GM19035 (cell line): ENCODE results near the gene M1AP.
A peak's percentile ranks its signal among the peaks of the same experiment; 100 is the strongest.

Experiments used
- ATAC-seq: cut with Tn5 transposase; IDR thresholded peaks from one replicate; pipeline ENCODE4 v1.9.1; 2021; ENCODE audit not compliant: unreplicated experiment

Gene M1AP

DNA sequence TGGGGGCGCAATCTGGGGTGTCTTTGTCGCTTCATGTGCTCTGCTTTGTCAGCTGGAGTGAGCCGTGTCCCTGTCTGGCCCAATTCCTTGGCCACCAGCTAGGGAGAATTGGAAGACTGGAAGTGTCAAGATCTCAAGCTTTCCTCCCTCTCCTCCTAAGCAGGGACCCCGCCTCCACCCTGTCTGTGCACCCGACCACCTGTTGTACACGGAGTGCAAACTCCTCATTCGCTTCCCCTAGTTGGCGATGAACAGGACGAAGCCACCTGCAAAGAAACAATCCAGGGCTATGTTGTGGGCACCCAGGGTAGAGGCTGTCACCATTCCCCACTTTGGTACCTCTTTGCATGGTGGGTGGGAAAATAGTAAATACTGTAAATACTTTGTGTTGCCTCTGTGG lies 120.4 kb downstream of the M1AP start:
- no peak for ATAC-seq

DNA sequence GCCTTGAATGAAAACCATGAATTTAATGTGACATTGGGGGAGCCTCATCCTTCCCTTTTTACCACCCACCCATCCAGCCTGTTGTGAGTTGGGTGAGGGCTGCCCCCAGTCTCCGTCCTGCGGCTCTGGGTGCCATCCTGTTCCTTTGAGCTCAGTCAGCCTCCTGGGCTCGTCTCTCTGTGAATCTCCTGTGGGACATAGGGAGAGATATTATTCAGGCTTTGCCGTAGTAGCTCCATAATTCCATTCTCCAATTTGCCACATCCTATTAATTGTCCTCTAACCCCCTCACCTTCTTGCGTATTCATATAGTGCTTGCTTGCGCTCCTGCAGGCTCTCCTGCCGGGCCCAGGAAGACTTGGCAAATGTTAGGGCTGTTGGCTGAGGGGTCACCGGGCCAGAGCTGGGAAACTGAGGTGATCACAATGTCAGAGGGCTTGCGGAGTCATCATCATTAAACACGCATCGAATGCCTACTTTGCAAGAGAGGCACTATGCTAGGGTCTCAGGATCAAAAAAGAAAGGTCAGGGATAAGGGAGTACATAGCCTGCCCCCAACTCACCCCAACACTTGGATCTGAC lies 121.4 kb downstream of the M1AP start:
- no peak for ATAC-seq

DNA sequence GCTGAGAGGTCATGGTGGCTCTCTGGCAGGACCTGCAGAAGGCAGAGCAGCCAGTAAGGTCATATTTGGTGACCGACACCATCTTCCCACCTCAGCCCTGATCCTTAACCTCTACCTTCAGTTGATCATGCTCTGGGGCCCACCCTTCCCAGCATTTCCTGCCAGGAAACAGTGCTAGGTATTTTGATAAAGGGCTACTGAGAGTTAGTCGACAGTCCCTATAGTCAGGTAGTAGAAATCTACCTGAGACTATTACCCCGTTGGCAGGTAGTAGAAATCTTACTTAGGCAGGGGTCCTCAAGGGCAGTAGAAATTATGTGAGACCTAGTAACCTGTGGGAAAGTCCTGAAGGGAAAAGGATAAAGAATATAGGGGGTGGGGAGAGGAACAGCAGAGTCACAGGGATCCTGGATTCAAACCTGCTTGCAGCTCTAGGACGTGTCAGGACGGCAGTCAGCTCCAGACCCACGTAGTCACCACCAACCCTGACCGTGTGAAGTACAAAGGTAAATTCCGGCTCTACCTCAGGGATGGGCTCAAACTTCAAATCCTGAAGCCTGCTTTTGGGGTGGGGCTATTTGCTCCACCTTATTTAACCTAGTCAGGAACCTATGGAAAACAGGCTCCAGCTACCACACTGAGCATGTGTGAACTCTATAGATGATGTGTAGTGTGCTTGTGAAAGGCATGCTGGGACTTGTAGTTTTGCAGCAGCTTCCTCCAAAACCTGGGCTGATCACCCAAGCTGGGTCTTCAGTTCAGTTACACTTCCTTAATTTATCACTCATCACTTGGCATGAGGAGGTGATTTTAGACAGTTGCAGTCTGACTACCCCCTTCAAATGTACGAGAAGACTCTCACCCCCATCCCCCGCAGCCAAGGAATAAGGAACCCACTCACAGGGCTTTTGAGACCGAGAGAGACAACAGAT lies 122.1 kb downstream of the M1AP start, which contains the start of gene DQX1:
TSS of gene DQX1 (minus strand) at position 515 of the 932 bp plus-strand sequence. CDS start at position 13, 502 bp downstream.
- ATAC-seq, result no peak

DNA sequence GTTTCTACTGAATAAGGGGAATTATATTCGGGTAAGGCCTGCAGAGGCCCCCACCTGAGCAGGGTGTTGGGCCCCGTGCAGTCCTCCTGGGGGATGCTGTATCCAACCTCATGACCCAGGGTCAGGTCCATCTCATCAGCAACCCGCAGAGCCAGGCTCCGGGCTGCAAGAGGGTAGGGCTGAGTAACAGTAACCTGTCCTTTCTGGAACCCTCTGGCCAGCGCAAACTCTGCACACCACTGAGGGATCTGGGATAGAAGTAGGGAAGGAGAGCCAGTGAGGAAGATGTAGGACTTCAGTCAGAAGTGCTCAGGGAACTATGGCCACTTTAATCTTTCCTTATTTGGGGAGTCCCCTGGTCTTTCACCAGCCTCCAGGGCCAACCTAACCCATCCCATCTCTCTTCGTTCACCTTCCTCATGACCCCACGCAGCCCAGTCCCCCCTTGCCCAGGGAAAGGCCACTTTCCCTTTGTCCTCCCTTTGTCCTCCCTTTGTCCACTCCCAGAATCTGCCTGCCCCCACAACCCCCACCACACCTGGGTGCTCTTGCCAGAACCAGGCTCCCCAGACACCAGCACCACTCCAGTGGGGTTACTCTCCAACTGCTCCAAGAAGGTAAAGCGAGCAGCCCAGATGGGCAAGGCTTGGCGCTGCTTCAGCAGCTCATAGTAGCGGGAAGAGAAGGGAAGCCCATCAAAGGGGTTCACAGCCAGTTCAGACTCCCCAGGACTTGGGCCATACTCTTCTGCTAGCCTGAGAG lies 123.0 kb downstream of the M1AP start:
- ATAC-seq, result no peak

DNA sequence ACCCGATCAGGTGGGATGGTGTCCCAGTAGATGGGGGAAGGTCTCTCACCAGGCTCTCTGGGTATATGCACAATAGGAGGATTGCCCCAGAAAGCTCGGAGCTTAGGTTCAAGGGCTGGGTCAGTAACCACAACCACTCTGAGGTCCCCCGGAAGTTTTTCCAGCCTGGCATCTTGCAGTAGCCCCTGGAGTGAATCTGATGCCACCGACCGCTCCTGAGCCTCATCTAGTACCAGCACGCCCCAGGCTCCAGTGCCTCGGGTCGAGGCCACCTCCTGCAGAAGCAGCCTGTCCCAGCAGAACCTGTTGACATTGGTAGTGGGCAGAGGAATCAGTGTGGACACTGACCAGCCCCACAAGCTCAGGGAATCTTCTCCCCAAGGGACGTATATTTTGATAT lies 124.1 kb downstream of the M1AP start:
- ATAC-seq, result no peak

DNA sequence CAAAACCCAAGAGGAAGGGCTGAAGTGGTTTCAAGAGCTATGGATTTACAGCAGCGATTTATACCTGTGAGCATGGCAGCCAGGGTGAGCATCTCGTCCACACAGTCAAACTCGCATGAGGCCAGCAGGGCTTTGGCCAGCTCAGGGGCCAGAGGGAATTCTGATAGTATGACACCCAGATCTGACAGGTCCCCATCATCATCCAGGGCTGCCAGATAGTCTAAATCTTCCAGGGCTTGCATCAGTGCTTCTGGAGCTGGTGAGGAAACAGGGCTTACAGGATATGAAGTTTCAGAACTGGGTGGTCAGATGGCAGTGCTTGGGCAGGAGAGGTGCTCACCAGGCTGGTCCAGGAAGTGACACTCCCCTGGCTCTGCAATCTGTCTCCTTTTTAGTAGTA lies 125.6 kb downstream of the M1AP start:
- no peak for ATAC-seq

DNA sequence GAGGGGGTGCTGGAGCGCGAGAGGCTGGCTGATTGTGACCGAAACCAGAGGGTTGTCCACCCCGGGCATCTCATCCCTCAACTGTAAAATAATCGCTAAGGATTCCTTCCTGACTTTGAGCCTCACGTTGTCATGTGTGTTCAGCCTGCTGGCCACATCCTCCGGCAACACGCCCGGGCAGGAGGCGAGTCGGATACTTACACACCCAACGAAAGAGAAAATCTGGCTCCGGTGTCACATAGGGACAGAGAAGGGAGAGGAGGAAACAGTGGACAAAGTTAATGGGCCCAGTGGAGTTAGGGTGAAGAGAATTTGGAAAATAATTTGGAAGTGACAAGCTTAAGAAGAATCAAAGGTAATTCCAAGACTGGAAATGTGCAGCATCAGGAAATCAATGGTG lies 131.5 kb downstream of the M1AP start:
- no peak for ATAC-seq

DNA sequence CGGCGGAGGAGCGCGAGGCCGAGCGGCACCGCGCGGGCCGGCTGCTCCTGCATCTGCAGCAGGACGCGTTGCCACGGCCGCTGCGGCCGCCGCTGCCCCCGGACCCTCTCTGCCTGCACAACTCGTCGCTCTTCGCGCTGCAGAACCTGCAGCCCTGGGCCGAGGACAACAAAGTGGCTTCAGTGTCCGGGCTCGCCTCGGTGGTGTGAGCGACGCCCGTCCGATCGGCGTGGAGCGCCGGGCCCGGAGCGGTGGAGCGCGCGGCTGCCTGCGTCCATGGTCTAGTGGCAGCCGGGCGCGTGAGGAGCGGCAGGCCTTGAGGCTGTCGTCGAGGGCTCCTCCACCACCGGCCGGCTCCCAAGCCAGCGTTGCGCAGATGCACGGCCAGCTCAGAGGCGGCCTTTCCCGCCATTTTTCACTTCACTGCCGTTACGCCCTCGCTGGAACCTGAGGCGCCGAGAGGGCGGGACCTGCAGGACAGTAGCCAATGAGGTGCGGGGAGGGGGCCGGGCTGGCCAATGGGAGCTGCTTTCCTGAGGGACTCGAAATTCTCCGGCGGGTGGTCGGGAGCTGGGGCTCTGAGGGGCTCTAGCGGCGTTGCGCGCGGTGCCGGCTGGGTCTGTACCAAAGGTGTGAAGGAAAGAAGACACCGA lies 132.0 kb downstream of the M1AP start:
- ATAC-seq, result no peak

DNA sequence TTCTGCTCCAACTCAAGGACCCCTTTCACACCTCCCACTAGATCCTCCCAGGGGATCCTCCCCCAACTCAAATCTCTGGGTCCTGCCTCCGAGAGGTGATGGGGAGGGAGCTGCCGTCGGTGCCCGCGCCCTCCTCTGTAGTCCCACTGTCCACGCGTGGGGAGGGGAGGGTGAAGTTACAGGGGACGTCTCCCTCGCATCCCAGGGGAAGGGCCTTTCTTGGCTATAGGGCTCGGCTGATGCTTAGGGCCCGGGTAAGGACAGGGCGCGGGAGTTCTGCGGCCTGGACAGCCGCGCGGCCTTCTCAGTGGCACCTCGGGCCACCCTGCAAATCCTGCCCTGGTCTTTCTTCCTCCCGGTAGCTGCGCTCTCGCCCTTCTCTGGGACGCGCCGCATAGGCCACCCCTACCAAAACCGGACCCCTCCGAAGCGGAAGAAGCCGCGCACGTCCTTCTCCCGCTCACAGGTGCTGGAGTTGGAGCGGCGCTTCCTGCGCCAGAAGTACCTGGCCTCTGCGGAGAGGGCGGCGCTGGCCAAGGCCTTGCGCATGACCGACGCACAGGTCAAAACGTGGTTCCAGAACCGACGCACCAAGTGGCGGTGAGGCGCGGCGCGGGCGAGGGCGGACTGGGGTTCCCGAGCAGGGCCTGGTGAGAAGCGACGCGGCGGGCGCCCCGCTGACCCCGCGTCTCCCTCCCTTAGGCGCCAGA lies 132.7 kb downstream of the M1AP start:
- no peak for ATAC-seq

DNA sequence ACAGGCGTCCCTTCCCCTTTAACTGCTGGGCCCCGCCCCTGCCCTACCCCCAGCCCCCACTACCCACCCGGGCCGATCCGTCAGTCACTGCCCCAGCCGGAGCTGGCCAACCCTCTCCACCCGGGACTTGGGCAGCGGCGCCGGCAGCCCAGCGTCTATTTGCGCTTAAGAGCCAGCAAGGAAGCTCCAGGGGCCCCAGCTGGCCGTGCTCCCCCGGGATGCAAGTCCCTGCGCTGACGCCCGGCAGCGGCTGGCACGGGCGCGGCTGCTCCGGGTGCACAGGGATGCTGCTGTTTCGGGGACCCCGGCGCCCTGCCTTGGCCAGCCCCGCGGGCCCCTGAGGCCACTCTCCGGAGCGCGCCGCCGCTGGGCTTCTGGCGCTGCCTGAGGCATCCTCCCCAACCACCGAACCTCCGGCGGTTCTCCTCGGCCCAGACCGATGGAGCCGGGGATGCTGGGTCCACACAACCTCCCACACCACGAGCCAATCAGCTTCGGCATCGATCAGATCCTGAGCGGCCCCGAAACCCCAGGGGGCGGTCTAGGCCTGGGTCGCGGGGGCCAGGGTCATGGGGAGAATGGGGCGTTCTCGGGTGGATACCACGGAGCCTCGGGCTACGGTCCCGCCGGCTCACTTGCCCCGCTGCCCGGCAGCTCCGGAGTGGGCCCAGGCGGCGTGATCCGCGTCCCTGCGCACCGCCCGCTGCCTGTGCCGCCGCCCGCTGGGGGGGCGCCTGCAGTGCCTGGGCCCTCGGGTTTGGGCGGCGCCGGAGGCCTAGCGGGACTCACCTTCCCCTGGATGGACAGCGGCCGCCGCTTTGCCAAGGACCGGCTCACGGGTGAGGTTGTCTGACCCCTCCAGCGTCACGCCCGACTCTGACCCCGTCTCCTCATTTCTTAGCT lies 133.5 kb downstream of the M1AP start, which contains the start of gene TLX2:
TSS of gene TLX2 (plus strand) at position 83 of the 903 bp plus-strand sequence. CDS start at position 440, 357 bp downstream.
- no peak for ATAC-seq

DNA sequence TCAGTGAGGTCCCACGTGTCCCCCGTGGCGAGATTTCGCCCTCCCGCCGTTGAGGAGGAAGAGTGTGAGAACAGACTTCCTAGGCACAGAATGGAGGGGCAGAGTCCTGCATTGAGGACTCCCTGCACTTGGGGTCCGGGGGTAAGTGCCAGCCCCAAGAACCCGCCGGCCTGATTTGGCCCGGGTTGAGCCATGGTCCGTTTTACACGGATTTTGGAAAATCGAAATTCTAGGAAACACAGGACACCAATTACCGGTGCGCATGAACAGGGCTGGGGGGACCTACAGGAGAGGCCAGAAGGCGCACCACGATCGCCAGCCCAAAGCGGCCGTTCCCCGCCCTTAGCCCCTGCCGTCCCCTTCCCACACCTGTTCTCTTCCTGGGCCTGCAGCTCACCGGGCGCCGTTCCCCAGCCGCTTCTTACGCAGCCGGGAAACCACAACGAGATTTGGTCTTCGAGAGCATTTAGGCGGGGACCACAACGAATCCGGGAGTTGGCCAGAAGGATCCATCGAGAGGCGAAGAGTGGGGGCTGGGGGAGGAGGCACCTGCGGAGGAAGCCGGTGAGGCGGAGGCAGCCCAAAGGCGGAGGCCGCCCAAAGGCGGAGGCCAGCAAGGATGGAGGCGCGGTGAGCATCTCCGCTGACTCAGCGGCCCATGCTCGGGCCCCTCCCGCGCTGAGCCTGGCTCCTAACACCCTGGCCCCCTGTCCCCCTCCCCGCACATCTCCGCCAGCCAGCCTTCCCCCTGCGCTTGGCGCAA lies 134.3 kb downstream of the M1AP start:
- ATAC-seq, result no peak

DNA sequence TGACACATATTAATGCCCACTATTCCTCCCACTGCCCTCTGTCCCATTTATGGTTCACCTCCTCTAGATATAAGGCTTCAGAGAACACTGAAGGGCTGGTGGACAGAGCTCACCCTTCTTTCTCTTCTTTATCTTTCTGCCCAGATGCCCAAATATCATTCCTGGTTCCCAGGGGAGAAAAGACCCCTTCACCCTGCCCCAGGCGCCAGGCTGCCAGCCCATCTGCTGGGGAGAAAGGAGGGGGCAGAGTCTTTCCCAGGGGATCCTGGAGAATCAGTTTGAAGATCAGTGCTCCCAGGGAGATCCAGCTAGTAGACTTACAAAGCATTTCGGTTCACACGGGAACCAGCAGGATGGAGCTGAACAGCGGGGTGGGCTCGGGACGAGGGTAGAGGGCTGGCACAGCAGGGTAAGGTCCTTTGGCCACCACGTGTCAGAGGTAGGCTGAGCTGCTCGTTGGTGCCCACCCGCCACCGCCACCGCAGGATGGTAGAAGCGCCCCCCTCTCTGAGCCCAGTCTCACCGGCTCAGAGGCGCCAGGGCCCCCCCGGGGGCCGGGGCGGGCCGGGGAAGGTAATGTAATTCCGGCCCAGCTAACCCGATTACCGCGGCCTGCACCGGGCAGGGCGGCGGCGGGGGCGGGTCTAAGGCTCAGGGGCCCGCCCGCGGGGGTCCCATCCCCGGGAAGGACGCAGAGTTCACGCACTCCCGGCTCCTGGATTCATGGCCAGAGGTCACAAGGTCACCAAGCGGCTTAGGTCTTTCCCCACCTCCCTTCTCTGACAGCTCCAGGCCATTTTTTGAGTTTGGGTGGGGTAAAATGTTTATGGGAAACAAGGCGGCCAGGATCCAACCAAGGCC lies 135.2 kb downstream of the M1AP start:
- no peak for ATAC-seq

DNA sequence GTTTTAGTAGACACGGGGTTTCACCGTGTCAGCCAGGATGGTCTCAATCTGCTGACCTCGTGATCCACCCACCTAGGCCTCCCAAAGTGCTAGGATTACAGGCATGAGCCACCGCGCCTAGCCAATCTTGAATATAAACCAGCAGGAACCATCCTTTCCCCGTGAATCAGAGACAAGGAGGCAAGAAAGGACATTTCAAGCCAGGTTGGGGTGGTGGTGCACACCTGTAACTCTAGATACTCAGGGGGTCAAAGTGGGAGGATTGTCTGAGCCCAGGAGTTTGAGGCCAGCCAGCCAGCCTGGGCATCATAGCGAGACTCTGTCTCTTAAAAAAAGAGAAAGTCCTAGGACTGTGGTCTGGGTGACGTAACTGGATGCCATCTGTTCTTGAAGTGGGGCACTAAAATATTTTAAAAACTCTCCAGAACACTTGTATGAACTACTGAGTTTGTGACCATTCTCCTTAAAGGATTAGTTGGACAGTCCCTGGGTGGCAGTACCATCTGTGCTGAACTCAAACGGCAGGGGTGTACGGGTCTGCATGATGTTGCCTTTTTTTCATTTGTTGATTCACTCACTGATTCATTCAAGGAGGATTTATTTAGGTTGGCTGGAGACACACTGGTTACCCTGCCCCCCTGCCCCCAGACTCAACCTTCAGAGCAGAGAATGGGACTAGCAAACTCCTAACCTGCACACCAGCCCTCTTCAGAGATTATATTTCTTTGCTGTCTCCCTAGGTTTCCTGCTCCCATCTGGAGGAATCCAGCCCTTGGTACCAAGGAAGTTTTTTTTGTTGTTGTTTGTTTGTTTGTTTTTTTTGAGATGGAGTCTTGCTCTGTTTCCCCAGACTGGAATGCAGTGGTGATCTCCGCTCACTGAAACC lies 136.8 kb downstream of the M1AP start:
- no peak for ATAC-seq

DNA sequence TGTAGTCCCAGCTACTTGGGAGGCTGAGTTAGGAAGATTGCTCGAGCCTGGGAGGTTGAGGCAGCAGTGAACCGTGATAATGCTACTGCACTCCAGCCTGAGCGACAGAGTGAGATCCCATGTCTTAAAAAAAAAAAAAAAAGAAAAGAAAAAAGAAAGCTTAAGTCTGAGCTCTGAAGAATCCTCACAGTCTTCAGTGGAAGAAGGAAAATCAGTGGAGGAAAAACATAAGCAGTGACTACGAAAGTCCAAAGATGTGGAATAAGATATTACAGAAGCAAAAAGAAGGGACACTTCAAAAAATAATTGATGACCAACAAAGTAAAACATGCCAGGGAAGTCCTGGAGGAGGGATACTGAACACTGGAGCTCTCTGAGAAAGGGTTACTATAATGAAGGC lies 137.9 kb downstream of the M1AP start:
- no peak for ATAC-seq

DNA sequence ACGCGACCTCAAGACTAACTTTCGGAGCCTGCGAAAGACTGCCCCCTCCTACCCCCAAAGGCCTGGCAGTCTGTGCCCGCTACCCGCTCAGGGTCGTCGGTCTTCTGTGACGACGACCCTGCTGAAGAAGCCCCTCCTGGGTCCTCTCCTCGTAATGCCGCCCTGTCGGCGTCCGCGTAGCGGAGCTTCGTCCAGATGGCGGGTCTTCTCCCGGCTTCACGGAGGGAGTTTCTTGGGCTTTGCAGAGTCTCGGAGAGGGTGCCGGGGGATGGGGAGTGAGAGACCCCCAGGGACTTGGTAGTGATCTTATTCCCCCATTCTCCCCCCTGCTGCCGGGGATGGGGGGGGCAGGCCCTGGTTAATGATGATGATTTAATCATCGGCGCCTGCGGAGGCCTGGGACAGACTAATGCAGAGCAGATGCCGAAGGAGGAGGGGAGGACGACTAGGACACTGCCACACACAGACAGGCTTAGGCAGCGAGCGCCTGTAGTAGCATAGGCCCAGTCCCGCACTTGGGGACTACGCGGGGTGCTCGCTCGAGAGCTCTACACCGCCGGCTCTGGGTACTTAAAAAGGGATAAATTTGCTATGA lies 140.1 kb downstream of the M1AP start:
- ATAC-seq, result peak; percentile 5
